Stimulated activated CD4-positive, alpha-beta T cell treated with anti-CD3 and anti-CD28 coated beads, Interleukin-4, amount 100 ng/mL, for 24 hours (primary cell): ENCODE measurements around the gene AHCY.
"Not testable (repeated sequence)": the region's sequence is repeated elsewhere in the genome, so short reads cannot be mapped to it uniquely, and the experiment has no call there.

Experiments
- DNase-seq: peaks from one replicate; pipeline ENCODE4 v3.0.0-alpha.2; 2020

Gene AHCY

DNA sequence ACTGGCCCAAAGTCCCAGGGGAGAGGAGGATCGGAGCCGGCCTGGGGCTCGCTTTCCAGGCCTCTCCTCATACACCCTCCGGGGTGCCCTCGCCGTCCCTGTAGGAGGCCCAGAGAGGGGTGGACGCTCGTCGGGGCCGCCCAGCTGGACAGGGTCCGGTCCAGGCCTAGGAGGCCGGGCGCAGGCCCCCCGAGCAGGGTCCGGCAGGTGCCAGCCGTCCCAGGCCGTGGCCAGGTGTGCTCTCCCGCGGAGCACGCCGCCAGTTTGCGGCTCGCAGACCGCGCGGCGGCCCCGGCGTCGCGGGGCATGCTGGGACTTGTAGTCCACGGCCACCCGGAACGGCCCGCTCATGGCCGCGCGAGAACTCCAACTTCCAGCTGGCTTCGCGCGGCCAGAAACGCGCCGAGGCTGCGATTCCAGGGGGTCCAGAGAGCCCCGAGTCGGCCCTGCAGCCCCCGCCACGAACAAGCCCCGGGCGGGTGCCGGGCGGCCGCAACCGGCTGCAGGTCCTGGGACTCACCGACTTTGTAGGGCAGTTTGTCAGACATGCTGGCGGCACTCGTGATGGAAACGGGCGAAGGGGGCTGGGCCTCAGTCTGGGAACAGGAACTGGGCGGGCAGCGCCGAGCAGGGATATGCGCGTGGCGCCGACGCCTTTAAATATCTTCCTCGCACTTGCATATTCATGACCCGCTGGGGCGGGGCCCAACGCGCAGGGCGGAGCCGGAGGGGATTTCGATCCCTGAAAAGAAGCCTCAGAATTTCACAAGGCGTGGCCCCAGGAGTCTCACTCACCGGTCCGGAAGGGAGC is at the start of gene AHCY:
Gene AHCY, minus strand, starts transcription at position 633 of the 811 bp plus-strand sequence. Its CDS starts 85 bp downstream, at position 548.
- DNase-seq: peak; percentile 95

DNA sequence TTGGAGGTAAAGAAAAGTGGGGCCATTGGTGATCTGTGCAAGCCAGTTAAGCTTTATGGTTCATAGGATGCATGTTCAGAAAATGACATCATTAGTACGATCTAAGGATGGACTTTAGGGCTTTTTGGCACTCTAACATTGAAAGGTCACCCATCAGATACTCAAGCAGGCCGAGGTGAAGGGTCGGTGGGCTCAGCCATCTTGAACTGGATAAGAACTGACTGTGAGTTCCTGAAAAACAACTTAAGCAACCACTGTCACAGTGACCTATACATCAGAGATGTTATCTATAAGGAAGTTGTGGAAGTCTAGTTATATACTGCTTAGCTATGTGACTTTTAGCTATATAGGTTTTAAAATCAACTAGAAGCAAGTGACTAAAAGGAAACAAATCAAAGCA is 46.9 kb upstream of the AHCY start:
- no peak for DNase-seq

DNA sequence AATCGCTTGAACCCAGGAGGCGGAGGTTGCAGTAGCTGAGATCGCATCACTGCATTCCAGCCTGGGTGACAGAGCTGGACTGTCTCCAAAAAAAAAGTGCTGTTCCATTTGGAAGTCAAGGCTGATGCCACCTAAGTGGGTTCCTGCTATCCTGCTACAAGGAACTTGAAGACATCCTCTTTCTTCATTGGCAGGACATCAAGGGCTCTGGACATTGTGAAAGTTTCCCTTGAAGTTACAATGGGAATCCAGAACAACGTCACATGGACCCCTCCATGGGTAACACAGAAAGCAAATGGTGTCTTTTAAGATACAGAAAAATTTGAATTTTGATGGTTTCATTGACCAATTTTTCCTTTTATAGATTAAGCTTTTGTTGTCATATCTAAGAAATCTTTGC is 44.4 kb upstream of the AHCY start:
- DNase-seq: no peak

DNA sequence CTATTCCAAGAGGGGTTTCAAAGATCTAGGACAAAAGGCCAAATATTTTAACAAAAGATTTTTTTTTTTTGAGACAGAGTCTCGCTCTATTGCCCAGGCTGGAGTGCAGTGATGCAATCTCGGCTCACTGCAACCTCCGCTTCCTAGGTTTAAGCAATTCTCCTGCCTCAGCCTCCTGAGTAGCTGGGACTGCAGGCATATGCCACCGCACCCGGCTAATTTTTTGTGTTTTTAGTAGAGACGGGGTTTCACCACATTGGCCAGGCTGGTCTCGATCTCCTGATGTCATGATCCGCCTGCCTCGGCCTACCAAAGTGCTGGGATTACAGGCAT is 43.3 kb upstream of the AHCY start:
- not testable (repeated sequence) for DNase-seq

DNA sequence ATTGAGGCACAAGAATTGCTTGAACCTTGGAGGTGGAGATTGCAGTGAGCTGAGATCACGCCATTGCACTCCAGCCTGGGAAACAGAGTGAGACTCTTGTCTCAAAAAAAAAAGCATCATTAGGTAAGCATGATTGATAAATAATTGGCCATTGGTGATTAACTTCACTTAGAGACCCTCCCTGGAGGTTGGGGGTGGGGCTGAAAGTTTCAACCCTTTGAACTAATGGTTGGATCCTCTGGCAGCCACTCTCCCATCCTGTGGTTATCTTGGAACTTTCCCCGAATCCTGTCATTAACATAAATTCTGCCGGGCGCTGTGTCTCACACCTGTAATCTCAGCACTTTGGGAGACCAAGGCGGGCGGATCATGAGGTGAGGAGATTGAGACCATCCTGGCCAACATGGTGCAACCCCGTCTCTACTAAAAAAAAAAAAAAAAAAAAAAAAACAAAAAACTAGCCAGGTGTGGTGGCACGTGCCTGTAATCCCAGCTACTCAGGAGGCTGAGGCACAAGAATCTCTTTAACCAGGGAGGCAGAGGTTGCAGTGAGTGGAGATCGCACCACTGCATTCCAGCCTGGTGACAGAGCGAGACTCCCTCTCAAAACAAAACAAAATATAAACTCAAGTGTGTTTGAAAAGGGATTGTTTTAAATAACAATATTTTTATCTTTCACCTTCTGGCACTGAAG is 42.8 kb upstream of the AHCY start:
- not testable (repeated sequence) for DNase-seq

DNA sequence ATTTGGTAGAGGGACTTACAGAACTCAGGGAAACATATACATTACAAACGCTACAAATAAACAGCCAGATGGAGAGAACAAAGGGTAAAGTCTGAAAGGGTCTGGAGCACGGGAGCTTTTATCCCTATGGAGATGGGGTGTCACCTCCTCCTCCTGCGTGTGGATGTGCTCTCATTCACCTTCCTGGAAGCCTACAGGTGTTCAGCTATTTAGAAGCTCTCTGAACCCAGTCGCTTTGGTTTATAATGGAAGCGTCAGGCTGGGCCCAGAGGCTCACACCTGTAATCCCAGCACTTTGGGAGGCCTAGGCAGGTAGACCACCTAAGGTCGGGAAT is 42.2 kb upstream of the AHCY start:
- DNase-seq: no peak

DNA sequence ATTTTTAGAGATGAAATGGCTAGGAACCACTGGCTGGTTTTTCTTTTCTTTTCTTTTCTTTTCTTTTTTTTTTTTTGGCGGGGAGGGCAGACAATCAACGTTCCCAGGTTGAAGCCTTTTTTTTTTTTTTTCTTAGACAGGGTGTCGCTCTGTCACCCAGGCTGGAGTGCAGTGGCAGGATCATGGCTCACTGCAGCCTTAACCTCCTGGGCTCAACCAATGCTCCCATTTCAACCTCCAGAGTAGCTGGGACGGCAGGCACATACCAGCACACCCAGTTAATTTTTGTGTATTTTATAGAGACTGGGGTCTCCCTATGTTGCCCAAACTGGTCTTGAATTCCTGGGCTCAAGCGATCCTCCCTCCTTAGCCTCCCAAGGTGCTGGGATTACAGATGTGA is 41.1 kb upstream of the AHCY start:
- no peak for DNase-seq

DNA sequence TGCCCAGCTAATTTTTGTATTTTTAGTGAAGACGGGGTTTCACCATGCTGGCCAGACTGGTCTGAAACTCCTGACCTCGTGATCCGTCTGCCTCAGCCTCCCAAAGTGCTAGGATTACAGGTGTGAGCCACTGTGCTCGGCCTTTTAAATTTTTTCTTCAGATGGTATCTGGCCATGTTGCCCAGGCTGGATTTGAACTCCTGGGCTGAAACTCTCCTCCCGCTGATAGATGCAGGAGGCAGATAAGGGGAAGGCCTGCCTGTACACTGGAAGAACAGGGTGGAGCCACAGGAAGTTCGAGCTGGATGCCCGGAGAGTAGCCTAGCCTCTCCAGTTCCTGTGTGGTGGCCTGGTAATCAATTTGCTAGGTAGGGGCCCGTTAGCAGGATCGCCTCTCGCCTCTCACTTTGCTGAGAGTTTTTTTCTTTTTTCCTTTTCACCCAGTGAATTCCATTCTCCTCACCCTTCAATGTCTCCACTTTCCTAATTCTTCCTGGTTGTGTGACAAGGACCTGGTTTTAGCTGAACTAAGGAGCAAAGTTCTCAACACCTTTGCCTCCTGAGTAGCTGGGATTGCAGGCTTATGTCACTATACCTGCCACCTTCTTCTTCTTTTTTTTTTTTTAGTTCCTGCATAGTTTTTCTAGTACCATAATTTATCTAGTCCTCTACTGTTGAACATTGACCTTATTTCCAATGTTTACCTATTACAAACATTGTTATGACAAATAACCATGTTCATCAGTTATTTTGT is 40.5 kb upstream of the AHCY start:
- DNase-seq: no peak

DNA sequence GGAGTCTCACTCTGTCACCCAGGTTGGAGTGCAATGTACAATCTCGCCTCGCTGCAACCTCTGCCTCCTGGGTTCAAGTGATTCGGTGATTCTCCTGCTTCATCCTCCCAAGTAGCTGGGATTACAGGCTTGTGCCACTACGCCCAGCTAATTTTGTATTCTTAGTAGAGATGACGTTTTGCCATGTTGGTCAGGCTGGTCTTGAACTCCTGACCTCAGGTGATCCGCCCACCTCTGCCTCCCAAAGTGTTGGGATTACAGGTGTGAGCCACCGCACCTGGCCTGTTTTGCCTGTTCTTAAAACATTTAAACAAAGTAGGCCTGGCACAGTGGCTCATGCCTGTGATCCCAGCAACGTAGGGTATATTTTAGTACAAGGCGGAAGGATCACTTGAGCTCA is 38.0 kb upstream of the AHCY start:
- DNase-seq: not testable (repeated sequence)

DNA sequence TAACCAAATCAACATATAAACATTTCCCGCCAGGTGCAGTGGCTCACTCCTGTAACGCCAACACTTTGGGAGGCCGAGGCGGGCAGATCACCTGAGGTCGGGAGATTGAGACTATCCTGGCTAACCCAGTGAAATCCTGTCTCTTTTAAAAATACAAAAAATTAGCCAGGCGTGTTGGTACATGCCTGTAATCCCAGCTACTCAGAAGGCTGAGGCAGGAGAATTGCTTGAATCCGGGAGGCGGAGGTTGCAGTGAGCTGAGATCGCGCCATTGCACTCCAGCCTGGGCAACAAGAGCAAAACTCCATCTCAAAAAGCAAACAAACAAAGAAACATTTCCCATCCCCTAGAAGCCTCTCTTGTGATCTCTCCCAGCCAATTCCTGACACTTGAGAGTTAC is 37.6 kb upstream of the AHCY start:
- DNase-seq: not testable (repeated sequence)

DNA sequence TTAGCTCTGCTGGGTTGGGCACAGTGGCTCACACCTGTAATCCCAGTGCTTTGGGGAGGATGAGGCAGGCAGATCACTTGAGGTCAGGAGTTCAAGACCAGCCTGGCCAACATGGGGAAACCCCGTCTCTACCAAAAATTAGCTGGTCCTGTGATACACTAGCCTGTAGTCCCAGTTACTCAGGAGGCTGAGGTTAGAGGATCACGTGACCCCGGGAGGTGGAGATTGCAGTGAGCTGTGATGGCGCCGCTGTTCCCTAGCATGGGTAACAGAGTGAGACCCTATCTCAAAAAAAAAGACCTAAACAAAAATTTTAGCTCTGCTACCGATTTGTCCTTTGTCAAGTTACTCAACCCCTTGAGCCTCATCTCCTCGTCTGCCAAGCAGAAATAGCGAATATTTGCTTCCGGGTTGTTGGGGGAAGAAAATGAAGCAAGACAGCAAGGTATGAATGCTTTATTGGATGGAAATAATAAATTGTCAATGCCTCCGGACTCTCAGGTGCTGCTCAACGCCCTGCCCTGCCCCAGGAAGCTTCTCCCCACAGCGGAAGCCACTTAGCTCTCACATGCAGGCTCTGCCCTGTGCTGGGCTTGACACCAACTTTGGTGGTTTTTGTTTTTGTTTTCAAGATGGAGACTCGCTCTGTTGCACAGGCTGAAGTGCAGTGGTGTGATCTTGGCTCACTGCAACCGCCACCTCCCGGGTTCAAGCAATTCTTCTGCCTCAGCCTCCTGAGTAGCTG is 35.0 kb upstream of the AHCY start:
- DNase-seq: peak; percentile 4

DNA sequence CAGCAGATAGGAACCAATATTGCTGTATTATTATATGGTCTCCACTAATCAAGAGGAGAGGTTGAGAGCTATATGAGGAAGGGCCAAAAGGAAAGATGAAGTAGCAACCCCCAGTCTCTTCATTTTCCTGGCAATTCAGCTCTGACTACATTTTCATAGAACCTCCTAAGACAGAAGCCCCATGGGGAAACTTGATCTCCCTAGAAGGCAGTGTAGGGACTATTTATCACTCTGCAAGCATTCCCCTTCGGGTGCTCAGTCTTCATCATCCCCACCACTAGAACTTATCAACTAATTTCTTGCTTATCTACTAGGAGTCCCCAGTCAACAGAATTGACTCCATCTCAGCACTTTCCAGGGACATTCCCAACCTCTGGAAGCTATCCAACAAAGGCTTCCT is 34.4 kb upstream of the AHCY start:
- DNase-seq: no peak

DNA sequence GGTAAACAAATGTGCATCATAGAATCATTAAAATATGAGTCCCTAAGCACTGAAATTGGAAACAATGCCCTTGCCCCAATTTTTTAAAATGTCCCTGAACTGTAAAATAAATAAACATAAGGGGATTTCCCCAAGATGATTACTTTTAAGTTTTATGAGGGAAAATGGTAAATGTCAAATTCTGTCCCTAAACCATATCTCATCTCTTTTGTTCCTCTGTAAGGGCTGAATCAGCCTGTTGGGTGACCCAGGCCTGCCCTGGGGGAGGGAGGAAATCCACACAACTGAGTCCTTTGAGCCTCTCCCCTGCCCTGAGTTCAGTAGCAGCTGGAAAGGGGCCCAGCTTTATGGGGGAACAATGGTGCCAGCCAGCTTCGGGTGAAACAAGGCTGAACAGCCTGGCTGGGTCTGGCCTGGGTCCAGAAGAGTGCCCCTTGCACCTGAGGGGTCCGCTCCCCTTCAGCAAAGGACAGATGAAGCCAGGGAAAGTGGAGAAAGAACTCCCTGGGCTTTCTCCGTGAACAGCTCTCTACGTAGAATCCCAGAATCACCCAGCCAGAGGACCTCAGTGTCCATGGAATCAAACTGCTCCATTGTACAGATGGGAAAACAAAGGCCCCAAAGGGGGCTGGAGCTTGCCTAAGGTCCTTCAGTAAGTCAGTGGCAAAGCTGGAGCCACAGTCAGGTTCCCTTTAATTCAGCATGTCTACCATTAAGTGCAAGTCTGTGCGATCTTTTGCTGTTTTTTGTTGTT is 31.7 kb upstream of the AHCY start:
- no peak for DNase-seq

DNA sequence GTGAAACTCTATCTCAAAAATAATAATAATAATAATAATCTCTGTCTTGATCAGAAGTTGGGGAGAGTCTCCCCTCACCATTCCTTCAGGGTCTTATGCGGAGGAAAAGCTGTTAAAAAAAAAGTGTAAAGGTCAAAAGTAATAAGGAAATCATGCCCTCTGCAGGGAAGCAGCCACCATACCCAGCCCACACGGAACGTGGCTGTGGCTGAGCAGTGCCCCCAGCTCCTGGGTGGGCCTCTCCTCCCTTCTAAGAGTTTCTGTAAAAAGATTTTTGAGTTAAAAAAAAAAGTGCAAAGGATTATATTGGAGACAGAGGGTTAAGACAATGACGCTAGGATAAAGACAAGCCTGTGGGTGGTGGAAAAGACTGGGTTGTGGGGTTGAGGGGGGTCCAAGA is 30.6 kb upstream of the AHCY start:
- DNase-seq: no peak

DNA sequence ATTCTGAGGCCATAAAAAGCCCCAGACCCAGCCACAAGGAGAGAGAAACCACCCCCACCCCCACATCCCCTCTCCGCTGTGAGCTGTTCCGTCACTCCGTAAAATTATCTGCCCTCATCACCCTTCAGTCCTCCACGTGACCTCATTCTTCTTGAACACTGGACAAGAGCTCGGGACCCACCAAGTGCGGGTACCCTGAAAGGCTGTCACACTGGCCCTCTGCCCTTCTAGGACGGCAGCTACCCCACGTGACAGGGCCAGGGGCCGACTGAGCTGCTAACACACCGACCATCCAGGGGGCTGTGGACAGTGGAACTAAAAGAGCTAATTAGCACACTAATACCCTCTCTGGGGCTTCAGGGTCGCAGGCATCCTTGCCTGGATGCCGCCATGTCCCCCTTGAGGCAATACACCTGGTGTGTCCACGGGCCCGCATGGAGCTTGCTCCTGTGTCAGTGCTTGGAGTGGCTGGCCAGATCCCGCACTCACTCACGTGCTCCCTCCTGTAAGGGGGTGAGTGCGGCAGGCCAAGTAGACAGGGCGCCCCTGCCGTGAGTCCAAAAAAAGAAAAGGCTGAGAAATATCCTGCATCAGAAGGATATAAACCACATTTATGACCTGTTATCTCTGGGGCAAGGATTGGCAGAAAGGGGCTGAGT is 29.2 kb upstream of the AHCY start:
- no peak for DNase-seq

DNA sequence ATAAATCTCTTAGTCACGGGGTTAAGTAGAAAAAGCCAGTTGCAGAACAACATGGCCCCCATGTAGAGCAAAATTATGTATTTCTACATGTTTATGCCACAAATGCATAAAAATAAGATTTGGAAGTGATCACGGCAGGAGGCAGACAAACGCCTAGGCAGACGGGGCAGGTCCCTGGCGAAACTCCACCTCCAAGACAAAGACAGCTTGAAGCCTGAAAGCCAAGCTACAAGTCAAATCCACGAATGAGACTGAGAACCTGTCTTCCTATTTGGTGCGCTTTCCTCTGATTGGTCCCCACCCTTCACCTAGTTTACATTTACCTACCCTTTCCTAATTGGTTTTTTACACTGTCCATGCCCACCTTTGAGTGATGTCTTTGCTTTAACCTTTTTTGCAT is 28.7 kb upstream of the AHCY start:
- no peak for DNase-seq

DNA sequence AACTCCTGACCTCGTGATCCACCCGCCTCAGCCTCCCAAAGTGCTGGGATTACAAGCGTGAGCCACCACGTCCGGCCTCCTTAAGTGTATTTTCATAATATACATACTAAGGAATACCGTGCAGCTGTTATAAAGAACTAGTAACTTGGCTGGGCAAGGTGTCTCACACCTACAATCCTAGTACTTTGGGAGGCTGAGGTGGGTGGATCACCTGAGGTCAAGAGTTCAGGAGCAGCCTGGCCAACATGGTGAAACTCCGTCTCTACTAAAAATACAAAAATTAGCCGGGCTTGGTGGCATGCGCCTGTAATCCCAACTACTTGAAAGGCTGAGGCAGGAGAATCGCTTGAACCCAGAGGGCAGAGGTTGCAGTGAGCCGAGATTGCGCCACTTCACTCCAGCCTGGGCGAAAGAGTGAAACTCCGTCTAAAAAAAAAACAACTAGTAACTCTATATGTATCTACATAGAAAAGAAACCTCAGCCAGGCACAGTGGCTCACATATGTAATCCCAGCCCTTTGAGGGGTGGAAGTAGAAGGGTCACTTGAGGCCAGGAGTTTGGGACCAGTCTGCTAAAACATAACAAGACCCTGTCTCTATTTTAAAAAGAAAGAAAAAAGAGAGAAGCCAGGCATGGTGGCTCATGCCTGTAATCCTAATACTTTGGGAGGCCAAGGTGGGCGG is 27.8 kb upstream of the AHCY start:
- not testable (repeated sequence) for DNase-seq

DNA sequence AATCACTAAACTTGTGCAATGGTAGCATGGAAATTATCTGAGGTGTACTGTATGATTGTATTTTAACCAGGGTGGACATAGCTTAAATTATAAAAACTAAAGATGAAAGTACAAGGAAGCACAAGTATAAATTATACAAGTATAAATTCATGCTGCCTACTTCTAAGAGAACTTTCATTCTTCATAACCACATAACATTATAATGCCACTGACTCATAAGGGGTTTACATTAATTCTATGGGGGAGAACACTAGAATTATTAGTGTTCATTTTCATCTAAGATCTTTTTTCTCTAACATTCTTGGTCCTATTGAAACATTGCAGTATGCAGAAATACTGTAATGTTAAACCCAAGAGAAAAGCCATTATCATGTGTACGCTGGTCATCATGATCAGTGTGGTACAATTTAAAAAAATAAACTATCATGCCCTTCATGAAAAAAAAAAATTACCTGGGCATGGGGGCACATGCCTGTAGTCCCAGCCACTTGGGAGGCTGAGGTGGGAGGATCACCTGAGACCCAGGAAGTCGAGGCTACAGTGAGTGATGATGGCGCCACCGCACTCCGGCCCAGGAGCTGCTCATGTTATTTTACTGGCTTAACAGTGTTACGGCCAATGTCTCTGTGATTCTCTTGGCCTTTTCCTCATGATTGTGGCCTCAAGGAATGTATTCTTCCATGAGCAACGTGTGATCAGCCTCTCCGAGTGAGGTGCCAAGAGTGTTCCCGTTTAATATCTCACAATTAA is 25.9 kb upstream of the AHCY start:
- DNase-seq: no peak

DNA sequence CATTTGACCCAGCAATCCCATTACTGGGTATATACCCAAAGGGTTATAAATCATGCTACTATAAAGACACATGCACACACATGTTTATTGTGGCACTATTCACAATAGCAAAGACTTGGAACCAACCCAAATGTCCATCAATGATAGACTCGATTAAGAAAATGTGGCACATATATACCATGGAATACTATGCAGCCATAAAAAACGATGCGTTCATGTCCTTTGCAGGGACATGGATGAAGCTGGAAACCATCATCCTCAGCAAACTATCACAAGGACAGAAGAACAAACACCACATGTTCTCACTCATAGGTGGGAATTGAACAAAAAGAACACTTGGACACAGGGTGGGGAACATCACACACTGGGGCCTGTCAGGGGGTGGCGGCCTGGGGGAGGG is 25.1 kb upstream of the AHCY start:
- not testable (repeated sequence) for DNase-seq

DNA sequence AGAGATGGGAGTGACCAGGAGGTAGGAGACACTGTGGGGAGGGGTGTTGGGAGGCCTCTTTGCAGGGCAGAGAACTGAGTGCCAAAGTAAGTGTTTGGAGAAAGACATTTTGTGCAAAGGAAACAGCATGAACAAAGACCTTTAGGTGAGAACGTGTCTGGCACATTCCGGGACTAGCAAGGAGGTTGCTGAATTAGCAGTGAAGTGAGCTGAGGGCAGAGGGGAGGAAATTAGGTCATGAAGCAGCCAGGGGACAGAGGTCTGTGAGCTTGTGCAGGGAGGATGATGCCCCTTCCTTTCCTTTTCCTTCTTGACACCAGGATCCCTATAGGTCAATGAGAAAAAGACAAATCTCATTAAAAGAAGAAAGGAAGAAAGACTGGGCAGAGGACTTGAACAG is 21.4 kb upstream of the AHCY start:
- DNase-seq: no peak
